Amygdala (tissue), 56 donors: ENCODE measurements around the gene TUBB4A.
"Not testable (repeated sequence)": the region's sequence is repeated elsewhere in the genome, so short reads cannot be mapped to it uniquely, and the experiment has no call there.

Experiments
- DNase-seq, 56 donors: peaks; one replicate each; lab custom pipeline; 2025; lab: John Stamatoyannopoulos, UW

The TUBB4A gene

DNA sequence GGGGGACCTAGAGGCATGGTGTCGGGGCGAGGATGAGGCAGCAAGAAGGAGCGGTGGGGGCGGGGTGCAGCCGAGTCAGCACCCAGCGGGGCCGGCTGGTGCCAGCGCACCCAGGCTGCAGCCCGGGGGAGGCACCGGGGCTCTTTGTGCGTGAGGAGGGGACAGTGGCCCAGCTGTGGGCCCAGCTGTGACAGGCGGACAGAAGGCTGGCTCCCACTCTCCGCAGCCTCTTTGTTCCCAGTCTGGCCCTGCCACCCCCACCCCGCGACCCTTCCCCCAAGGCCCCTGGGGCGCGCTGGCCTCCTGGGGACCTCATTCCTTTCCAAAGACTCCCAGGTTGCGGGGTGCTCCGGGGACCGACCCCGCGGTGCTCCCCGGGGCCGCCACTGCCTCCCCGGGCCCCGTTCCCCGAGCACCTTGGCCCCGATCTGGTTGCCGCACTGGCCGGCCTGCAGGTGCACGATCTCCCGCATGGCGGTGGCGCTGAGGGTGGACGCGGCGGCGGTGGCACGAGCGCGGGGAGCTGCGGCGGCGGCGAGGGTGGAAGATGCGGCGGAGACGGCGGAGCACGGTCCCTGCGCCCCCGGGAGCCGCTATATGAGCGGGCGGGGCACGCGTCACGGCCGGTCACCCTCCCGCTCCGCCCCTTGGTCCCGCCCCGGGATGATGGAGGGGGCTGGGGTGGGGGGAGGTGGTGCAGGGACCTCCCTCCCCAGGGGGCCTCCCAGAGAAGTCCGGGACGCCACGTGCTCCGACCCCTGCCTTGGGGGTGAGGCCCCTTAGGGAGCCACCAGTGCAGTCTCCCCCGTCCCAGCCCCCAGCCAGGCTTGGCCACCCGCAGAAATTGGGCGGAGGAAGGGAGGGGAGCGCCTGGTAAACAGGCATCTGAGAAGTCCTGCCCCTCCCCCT is at the start of gene TUBB4A:
Gene TUBB4A (minus strand): TSS at position 570 of the 909 bp plus-strand sequence. CDS start 97 bp downstream, at position 473.
- DNase-seq = peak; percentile 30 to 95 (median 78)

DNA sequence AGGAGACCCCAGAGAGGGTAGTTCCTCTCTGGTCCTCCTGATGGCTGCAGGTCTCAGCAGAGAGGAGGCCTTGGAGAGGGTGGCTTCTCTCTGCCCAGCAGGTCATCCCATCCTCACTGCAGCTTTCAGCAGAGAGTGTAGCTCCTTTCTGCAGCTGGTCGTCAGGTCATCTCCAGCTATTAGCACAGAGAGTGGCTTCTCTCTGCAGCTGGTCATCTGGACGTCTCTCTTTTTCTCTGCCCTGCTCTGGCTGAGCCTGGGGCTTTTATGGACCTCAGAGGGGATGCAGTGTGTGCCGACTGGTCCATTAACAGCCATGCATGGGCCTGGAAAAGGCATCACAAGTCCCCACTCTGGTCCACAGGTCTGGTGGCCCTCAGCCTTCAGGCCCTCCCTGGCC is 49.0 kb upstream of the TUBB4A start:
- DNase-seq = no peak

DNA sequence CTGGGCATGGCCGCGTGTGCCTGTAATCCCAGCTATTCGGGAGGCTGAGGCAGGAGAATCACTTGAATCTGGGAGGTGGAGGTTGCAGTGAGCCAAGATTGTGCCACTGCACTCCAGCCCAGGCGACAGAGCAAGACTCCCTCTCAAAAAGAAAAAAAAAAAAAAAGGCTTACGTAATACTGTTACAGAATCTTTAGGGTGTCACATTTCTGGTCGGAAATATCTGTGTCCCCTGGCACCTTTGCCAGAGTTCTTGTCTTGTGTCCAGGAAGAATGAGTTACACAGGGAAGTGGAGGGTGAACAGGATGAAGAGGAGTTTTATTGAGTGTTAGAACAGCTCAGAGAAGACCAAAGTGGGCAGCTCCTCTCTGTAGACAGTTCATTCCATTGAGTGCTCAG is 48.6 kb upstream of the TUBB4A start:
- not testable (repeated sequence) for DNase-seq

DNA sequence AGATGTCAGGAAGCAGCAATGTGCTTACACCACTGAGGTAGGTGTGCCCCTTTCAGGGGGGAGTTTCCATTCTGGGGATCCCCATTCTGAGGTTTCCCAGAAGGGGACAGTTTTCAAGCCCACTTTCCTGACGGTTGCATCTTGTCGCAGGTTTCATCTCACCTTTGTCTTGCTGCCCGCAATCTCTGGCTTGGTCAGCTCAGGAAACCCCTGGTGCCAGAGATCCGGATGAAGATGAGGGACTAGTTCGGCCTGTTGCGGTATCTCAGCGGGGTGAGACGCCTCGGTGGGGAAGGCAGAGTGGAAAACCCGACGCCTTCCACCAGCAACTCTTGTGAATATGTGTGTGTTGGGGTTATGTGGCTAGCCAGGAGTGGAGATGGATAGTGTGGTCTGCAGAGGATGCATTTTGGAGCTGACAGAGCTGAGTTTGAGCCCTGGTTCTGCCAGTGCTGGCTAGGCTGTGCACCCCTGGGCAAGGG is 41.8 kb upstream of the TUBB4A start:
- no peak for DNase-seq

DNA sequence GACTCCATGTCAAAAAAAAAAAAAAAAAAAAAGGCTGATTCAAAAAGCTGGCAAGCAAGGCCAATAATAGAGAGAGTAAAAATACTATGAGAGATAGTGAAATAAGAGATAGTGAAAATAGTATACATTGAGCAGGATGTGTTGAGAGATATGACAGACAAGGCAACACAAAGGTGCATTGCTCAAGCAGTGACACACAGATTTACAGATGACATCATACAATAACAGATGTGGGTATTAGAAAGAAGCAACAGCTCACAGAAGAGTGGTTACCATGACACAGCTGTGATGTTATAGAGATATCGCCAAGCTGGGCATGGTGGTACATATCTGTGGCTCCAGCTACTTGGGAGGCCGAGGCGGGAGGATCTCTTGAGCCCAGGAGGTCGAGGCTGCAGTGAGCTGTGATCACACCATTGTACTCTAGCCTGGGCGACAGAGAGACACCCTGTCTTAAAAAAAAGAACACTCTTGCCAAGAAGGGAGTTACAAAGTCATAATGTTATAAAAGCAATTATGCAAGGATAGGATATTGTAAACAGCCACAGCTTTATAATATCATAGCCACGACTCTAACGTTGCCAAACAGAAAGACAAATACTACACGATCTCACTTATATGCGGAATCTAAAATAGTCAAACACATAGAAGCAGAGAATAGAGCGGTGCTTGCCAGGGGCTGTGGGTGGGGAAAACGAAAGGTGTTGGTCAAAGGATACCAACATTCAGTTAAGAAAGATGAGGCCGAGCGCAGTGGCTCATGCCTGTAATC is 39.0 kb upstream of the TUBB4A start:
- DNase-seq = no peak

DNA sequence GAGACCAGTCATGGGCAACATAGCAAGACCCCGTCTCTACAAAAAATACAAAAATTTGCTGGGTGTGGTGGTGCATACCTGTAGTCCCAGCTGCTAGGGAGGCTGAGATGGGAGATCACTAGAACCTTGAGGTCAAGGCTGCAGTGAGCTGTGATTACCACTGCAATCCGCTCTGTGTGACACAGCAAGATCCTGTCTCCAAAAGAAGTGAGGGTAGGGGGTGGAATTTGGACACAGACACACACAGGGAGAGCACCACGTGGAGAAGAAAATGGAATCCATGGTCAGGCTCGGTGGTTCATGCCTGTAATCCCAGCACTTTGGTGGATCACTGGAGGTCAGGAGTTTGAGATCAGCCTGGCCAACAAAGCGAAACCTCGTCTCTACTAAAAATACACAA is 37.4 kb upstream of the TUBB4A start:
- no peak for DNase-seq

DNA sequence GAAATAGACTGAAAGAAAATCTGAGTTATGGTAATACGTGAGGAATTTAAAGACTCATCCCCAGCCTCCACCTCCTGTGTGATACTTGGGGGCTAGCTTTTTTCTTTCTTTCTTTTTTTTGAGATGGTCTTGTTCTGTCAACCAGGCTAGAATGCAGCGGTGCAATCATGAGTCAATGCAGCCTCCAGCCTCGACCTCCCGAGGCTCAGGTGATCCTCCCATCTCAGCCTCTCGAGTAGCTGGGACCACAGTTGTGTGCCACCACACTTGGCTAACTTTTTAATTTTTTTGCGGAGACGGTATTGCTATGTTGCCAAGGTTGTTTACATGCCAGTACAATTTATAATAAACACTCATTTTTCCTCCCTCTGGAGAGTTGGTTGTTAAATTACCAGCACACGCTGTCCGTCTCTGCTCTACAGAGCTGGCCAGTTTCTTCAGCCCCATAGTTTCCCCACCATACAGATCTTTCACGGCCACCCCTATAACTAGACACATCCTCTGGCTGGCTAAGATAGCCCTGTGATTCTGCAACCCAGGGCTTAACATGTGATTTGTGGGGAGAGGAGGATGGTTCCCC is 33.5 kb upstream of the TUBB4A start:
- DNase-seq = no peak

DNA sequence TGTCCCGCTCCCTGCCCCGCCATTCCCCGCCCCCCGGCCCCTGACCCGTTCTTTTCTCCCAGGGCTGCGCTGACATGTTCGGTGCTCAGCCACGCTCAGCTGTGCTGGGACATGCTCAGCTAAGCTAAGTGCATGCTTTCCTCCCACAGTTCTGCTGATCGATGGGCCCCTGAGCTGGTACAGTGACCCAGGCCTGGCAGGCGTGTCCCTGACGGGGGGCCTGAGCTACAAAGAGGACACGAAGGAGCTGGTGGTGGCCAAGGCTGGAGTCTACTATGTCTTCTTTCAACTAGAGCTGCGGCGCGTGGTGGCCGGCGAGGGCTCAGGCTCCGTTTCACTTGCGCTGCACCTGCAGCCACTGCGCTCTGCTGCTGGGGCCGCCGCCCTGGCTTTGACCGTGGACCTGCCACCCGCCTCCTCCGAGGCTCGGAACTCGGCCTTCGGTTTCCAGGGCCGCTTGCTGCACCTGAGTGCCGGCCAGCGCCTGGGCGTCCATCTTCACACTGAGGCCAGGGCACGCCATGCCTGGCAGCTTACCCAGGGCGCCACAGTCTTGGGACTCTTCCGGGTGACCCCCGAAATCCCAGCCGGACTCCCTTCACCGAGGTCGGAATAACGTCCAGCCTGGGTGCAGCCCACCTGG is 32.5 kb upstream of the TUBB4A start:
- DNase-seq = no peak

DNA sequence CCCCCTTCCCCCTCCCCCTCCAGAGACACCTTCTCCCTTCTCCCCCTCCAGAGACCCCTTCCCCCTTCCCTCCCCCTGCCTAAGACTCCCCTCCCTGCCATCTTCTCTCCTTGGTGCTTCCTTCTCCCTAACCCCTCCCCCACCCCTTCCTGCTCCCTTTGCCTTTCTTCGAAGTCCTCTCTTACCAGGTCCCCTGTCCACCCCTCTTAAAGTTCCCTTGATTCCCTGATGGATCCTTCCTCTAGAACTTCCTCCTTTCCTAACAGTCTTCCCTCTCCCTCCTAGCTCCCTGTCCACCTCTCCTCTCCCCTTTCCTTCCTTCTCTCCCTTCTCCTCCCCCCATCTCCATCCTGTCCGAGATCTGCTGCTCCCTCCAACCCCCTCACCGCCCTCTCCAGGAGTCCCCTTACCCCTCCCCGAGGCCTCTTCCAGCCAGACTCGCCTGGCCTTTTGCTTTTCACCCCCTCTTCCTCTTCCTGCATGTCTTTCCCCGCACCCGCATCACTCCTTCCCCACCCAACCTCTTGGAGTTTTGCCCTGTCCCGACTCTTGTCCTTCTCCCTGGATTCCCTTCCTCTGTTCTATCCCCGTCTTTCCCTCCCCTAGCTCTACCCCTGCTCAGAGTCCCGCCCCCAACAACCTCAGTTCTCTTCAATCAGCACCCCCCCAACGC is 31.8 kb upstream of the TUBB4A start:
- no peak for DNase-seq

DNA sequence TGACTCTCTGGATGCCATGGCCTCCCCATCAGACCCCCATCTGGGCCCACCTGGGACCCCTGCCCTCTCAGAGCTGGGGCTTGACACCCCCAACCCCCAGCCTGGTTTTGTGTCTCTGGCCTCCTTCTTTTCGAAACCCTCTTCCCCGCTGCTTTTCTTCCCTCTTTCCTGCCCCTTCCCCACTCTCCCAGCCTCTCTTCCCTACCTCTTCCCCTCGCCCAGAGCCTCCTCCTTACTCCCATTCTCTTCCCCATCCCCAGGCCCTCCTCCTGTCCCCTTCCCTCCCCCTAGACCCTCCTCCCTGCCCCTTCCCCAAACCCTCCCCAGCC is 30.9 kb upstream of the TUBB4A start:
- no peak for DNase-seq

DNA sequence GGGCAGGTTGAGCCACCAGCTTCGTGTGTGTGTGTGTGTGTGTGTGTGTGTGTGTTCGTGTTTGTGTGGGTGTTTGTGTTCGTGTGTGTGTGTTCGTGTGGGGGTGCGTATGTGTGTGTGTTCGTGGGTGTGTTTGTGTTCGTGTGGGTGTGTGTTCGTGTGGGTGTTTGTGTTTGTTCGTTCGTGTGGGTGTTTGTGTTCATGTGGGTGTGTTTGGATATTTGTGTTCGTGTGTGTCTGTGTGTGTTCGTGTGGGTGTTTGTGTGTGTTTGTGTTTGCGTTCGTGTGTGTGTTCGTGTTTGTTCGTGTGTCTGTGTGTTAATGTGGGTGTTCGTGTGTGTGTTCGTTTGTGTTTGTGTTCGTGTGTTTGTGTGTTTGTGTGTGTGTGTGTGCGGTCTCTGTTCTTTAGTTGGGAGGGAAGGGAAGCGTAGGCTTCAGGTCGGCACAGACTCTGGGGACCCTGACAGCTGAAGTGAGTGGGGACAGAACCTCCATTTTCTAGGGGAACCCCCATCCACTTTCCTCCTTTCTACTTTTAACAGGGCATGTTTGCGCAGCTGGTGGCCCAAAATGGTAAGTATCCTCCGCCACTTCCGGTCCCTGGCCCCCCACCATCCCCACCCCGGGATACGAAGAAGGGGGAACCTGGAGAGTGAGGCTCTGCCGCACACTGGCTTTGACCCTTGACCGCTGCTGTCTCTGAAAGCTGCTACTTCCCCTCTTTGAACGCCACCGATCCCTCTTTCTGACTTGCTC is 30.3 kb upstream of the TUBB4A start:
- DNase-seq = peak in 1 of 56 donors; percentile 21

DNA sequence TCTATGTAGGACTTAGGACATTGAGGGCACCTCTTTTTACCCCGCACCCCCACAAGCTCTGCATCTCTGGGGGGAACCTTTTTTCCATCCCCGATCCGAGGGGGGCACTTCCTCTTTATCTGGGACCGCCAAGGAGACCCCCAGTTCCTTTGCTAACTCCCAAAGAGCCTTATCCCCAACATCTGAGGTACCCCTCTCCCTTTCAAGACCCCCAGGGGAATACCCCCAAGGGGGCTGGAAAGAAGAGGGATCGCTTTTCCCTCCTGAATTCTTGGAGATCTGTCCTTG is 29.8 kb upstream of the TUBB4A start:
- no peak for DNase-seq

DNA sequence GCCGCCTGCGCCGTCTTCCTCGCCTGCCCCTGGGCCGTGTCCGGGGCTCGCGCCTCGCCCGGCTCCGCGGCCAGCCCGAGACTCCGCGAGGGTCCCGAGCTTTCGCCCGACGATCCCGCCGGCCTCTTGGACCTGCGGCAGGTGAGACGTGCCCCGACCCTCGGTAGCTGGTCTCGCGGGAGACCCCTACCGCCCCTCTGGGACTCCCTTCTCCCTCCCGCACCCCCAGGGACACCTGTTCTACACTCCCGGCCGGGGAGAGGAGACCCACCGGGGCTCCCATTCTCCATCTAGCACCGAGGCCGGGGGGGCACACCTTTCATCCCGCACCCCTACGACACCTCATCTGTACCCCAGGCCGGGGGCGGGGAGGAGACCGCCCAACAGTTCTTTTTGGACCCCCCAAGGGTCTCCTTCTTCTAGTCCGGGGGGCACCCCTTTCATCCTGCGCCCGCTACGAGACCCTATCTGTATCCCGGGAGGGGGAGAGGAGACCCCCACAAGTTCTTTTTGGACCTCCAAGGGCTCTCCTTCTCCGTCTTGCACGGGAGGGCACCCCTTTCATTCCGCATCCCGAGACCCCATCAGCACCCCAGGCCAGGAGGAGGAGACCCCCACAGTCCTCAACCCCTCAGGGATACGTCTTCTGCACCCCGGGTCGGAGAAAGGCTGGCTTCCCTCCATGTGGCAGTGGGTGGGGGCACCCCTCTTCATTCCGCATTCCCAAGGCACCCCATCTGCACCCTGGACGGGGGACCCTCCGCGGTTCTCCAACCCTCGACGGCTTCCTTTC is 29.2 kb upstream of the TUBB4A start:
- DNase-seq = peak in 1 of 56 donors; percentile 87

DNA sequence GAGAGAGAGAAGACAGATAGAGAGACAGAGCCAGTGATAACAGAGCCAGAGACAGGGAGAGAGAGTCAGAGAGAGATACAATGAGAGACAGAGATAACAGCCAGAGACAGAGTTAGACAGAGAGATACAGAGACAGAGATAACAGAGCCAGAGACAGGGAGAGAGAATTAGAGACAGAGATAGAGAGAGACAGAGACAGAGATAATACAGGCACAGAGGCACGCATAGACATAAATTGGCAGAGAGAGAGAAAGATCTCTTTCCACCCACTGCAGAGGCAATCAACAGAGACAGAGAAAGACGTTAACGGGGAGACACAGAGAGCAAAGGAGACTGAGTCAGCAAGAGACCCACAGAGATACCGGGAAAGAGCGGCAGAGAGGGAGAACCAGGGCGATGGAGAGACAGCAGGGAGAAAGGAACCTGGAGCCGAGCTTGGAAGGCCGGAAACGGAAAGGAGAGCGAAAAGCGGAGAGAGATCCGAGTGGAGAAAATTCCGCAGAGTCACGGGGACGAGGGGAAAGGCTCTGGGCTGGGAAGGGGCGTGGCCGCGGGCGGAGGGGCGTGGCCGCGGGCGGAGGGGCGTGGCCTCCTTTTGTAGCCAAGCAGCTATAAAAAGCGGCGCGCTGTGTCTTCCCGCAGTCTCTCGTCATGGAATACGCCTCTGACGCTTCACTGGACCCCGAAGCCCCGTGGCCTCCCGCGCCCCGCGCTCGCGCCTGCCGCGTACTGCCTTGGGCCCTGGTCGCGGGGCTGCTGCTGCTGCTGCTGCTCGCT is 28.5 kb upstream of the TUBB4A start, which contains the start of gene TNFSF9:
Gene TNFSF9 (plus strand): TSS at position 641 of the 777 bp plus-strand sequence. CDS start 11 bp downstream, at position 652.
- peak; percentile 38 to 96 (median 86) for DNase-seq

DNA sequence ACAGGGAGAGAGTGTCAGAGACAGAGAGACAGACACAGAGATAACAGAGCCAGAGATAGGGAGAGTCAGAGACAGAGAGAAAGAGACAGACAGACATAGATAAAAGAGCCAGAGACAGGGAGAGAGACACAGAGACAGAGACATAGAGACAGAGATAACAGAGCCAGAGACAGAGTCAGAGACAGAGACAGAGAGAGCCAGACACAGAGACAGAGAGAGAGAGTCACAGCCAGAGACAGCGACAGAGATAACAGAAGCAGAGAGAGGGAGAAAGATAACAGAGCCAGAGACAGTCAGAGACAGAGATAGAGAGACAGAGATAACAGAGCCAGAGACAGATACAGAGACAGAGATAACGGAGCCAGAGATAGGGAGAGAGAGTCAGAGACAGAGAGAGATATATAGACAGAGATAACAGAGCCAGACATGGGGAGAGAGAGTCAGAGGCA is 27.9 kb upstream of the TUBB4A start:
- no peak for DNase-seq

DNA sequence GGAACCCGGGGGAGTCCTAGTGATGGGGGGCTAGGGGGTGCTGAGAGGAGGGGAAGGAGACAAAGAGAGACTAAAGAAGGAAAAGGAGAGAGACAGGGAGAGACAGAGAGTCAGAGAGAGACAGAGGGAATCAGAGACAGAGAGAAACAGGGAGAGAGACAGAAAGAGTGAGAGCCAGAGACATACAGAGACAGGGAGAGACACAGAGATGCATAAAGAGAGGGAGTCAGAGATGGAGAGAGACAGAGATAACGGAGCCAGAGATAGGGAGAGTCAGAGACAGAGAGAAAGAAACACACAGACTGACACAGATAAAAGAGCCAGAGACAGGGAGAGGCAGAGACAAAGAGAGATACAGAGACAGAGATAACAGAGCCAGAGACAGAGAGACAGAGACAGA is 27.2 kb upstream of the TUBB4A start:
- no peak for DNase-seq

DNA sequence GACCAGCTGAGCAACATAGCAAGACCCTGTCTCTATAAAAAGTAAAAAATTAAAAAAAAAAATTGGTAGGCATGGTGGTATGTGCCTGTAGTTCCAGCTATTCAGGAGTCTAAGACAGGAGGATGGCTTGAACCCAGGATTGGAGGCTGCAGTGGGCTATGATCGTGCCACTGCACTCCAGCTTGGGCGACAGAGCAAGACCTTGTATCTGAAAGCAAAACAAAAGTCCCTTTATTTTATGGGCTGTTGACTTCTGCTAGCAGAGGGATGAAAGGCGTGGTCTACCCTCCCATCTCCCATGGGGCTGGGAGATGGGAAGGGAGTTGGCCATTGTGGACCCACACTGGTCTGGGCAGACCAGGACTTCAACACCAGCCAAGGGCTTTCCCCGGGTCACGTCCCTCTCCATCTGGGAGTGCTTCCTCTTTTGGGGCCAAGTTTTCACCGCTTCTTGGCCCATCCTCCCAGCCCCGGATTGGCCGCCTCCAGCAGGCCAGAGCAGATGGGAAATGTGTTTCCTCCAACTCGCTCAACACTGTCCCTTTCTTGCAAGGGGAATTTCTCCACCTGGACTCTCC is 26.5 kb upstream of the TUBB4A start:
- peak in 43 of 56 donors; percentile 9 to 78 (median 46) for DNase-seq
